ENCODE results near the gene KRTAP19-7.

The KRTAP19-7 gene

GRCh38 chr21:30561264-30561895, at the start of gene KRTAP19-7:
TSS of gene KRTAP19-7 (minus strand) at chr21:30561314. CDS start at chr21:30561289, 25 bp downstream.
- DNase-seq = no peak

- DNase-seq = no peak
These were observed 44.9 kb upstream of the KRTAP19-7 start for GRCh38 chr21:30605968-30606367.

GRCh38 chr21:30600787-30601186, 39.7 kb upstream of the KRTAP19-7 start, which contains the start of gene KRTAP22-1:
TSS of gene KRTAP22-1 (plus strand) at chr21:30601087.
- DNase-seq = no peak

- no peak for DNase-seq
These were observed 37.7 kb upstream of the KRTAP19-7 start, which contains the start of gene KRTAP6-2 for GRCh38 chr21:30598802-30599201. TSS of gene KRTAP6-2 (minus strand) at chr21:30598902. CDS start at chr21:30598874, 28 bp downstream.

- no peak for DNase-seq
These were observed 31.0 kb upstream of the KRTAP19-7 start, which contains the start of gene KRTAP6-3 for GRCh38 chr21:30592140-30592539. TSS of gene KRTAP6-3 (plus strand) at chr21:30592440. CDS start at chr21:30592446, 6 bp downstream.

- no peak for DNase-seq
These were observed 29.2 kb upstream of the KRTAP19-7 start, which contains the start of gene KRTAP22-2 for GRCh38 chr21:30590297-30590696. TSS of gene KRTAP22-2 (minus strand) at chr21:30590397.

- DNase-seq = no peak
These were observed 21.8 kb upstream of the KRTAP19-7 start for GRCh38 chr21:30582870-30583269.

- no peak for DNase-seq
These were observed 19.0 kb upstream of the KRTAP19-7 start for GRCh38 chr21:30580132-30580531.

GRCh38 chr21:30579346-30579745, 18.2 kb upstream of the KRTAP19-7 start:
- DNase-seq = no peak

GRCh38 chr21:30577766-30578165, 16.7 kb upstream of the KRTAP19-7 start:
- no peak for DNase-seq

GRCh38 chr21:30567617-30568016, 6.5 kb upstream of the KRTAP19-7 start:
- no peak for DNase-seq

- DNase-seq = no peak
These were observed 2.5 kb upstream of the KRTAP19-7 start for GRCh38 chr21:30563630-30564029.

GRCh38 chr21:30563072-30563471, 2.0 kb upstream of the KRTAP19-7 start:
- DNase-seq = no peak

GRCh38 chr21:30561957-30562356, 843 bp upstream of the KRTAP19-7 start:
- no peak for DNase-seq

GRCh38 chr21:30555095-30555494, 6.0 kb downstream of the KRTAP19-7 start:
- DNase-seq = no peak

- DNase-seq = no peak
These were observed 8.3 kb downstream of the KRTAP19-7 start for GRCh38 chr21:30552782-30553181.

GRCh38 chr21:30541764-30542163, 19.4 kb downstream of the KRTAP19-7 start, which contains the start of gene KRTAP19-6:
TSS of gene KRTAP19-6 (minus strand) at chr21:30541864. CDS start at chr21:30541833, 31 bp downstream.
- DNase-seq = no peak

- no peak for DNase-seq
These were observed 42.2 kb downstream of the KRTAP19-7 start for GRCh38 chr21:30518876-30519275.

GRCh38 chr21:30515681-30516080, 45.4 kb downstream of the KRTAP19-7 start:
- no peak for DNase-seq

Data from kidney glomerular epithelial cell (primary cell).